HepG2 (cell line): Measurements from ENCODE around the gene L1CAM. TPM values are rescaled to one million over a fixed set of nuclear protein-coding genes. Genes with fewer than 3 reads are reported as not detected.

Experiments
- BCLAF1 ChIP-seq: fragments of 450-650 bp; IDR thresholded peaks from 2 replicates; pipeline ENCODE4 v1.6.1; 2017; ENCODE audit warnings: mild to moderate bottlenecking
- DMTF1 ChIP-seq: sonication (generic); formaldehyde crosslinking; IDR thresholded peaks from 2 replicates; pipeline ENCODE4 v1.4.0; 2020; ENCODE audit warnings: mild to moderate bottlenecking, missing genetic modification reagents
- HNRNPUL1 ChIP-seq: fragments of 200-400 bp; formaldehyde crosslinking; IDR thresholded peaks from 2 replicates; pipeline ENCODE4 v1.6.1; 2017; ENCODE audit warnings: low read depth, mild to moderate bottlenecking, low read length, moderate library complexity
- HOXA5 ChIP-seq: sonication (generic); formaldehyde crosslinking; IDR thresholded peaks from 2 replicates; pipeline ENCODE4 v1.4.0; 2020; ENCODE audit warnings: missing genetic modification reagents
- IRF9 ChIP-seq: sonication (generic); formaldehyde crosslinking; IDR thresholded peaks from 2 replicates; pipeline ENCODE4 v1.8.0; 2022; ENCODE audit warnings: missing genetic modification reagents, mild to moderate bottlenecking, borderline replicate concordance
- MTF2 ChIP-seq: sonication (generic); formaldehyde crosslinking; IDR thresholded peaks from 2 replicates; pipeline ENCODE4 v1.5.0; 2020; ENCODE audit warnings: missing genetic modification reagents, borderline replicate concordance
- NFYC ChIP-seq: IDR thresholded peaks from 2 replicates; pipeline ENCODE4 v1.6.1; 2016; ENCODE audit warnings: missing genetic modification reagents, missing compliant biosample characterization
- POLR2A ChIP-seq, 2 experiments: IDR thresholded peaks; 2 replicates each; pipeline ENCODE4 v1.6.1; 2011; ENCODE audit warnings: low read depth in 2 of 2, low read length in 2 of 2, mild to moderate bottlenecking in 1 of 2, moderate library complexity in 1 of 2; ENCODE audit not compliant: insufficient read depth in 1 of 2
- RBM39 ChIP-seq: fragments of 200-400 bp; formaldehyde crosslinking; IDR thresholded peaks from one replicate; pipeline ENCODE4 v1.6.1; 2018; ENCODE audit warnings: antibody characterized with exemption, mild to moderate bottlenecking, low read depth, low read length; ENCODE audit not compliant: poor library complexity, severe bottlenecking
- REXO4 ChIP-seq: sonication (generic); formaldehyde crosslinking; IDR thresholded peaks from 2 replicates; pipeline ENCODE4 v1.8.0; 2022; ENCODE audit warnings: missing genetic modification reagents, mild to moderate bottlenecking, borderline replicate concordance
- RFX3 ChIP-seq: IDR thresholded peaks from 2 replicates; pipeline ENCODE4 v1.6.1; 2016; ENCODE audit warnings: missing biosample characterization, missing genetic modification reagents
- TFDP2 ChIP-seq: sonication (generic); formaldehyde crosslinking; IDR thresholded peaks from 2 replicates; pipeline ENCODE4 v1.4.0; 2020; ENCODE audit warnings: missing genetic modification reagents
- ZNF263 ChIP-seq: sonication (generic); formaldehyde crosslinking; IDR thresholded peaks from 2 replicates; pipeline ENCODE4 v1.4.0; 2020; ENCODE audit warnings: missing genetic modification reagents
- ZNF275 ChIP-seq: sonication (generic); formaldehyde crosslinking; IDR thresholded peaks from 2 replicates; pipeline ENCODE4 v1.8.0; 2022; ENCODE audit warnings: missing genetic modification reagents, mild to moderate bottlenecking, inconsistent platforms, borderline replicate concordance
- ZNF335 ChIP-seq: sonication (generic); formaldehyde crosslinking; IDR thresholded peaks from 2 replicates; pipeline ENCODE4 v1.4.0; 2020; ENCODE audit warnings: missing genetic modification reagents
- ZNF496 ChIP-seq: sonication (generic); formaldehyde crosslinking; IDR thresholded peaks from 2 replicates; pipeline ENCODE4 v1.8.1; 2023; ENCODE audit warnings: mild to moderate bottlenecking, moderate library complexity, missing genetic modification reagents; ENCODE audit not compliant: insufficient replicate concordance
- ZNF513 ChIP-seq: sonication (generic); formaldehyde crosslinking; conservative IDR thresholded peaks from 2 replicates; pipeline ENCODE4 v1.5.0; 2020; ENCODE audit warnings: missing genetic modification reagents
- ZNF746 ChIP-seq: sonication (generic); formaldehyde crosslinking; IDR thresholded peaks from 2 replicates; pipeline ENCODE4 v1.8.0; 2022; ENCODE audit warnings: mild to moderate bottlenecking, missing genetic modification reagents
- ZNF891 ChIP-seq: sonication (generic); formaldehyde crosslinking; IDR thresholded peaks from 2 replicates; pipeline ENCODE4 v1.5.0; 2020; ENCODE audit warnings: mild to moderate bottlenecking, missing genetic modification reagents
- polyA plus RNA-seq, 8 experiments: library from polyadenylated mRNA; depleted of rRNA in 3 of 8; stranded (reverse) in 7 of 8; unstranded in 1 of 8; fragments of >200 nt; fragmentation: Illumina TruSeq in 4 of 8; extraction: Trizol in 4 of 8; gene quantifications; 2 replicates each; pipeline versions ENCODE4 v1.2.1 to v1.2.3, GENCODE V29; 2011 to 2016; ENCODE audit warnings: low read depth in 4 of 8, missing spikeins in 1 of 8, mixed read lengths in 1 of 8; ENCODE audit not compliant: insufficient read depth in 1 of 8
- total RNA-seq, 5 experiments: library from RNA; depleted of rRNA; stranded (reverse); fragments of >200 nt; fragmentation: Illumina TruSeq; extraction: Trizol; gene quantifications; 2 replicates each; pipeline ENCODE4 v1.2.3, GENCODE V29; 2016; ENCODE audit warnings: low read depth in 1 of 5

The L1CAM gene
- total and polyA plus RNA-seq, 2 of the 13 experiments (the other 11 are each of a cell fraction or from before 2014, with no cell fraction given) = 1.4 to 2.0 TPM

- TF ChIP-seq DMTF1 (CRISPR knock-in tag) = no peak
- no peak for TF ChIP-seq ZNF496 (CRISPR knock-in tag)
- TF ChIP-seq NFYC (CRISPR knock-in tag) = no peak
- no peak for TF ChIP-seq ZNF335
- peak; percentile 30; the same call in 1 of the 2 replicates for TF ChIP-seq ZNF746
- TF ChIP-seq ZNF275 (CRISPR knock-in tag) = no peak
- TF ChIP-seq TFDP2 = no peak
- TF ChIP-seq RBM39 = no peak
- TF ChIP-seq ZNF891 = no peak
- peak in 1 of 2 experiments; percentile 48; a peak in 2 of 4 replicates for TF ChIP-seq POLR2A (IDR thresholded peaks at IDR 0.05; ENCODE audit: insufficient read depth in 1 of 2, low read depth in 2 of 2, low read length in 2 of 2)
- TF ChIP-seq RFX3 = no peak
- TF ChIP-seq REXO4 (CRISPR knock-in tag) = no peak
- no peak for TF ChIP-seq ZNF263
- no peak for TF ChIP-seq HNRNPUL1
- TF ChIP-seq MTF2 = no peak
- TF ChIP-seq ZNF513 = no peak
- TF ChIP-seq BCLAF1 = no peak
- no peak for TF ChIP-seq HOXA5
- TF ChIP-seq IRF9 (CRISPR knock-in tag) = no peak
Observed at GRCh38 chrX:153926858-153927671, 41.1 kb upstream of the L1CAM start (continued).
